GM23248 (cell line): ENCODE measurements around the gene TBRG4. TPM values are rescaled to one million over a fixed set of nuclear protein-coding genes. Genes with fewer than 3 reads are reported as not detected.

Experiments used
- DNase-seq: peaks from one replicate; pipeline ENCODE4 v3.0.0-alpha.2; 2015
- H2AFZ ChIP-seq: fragments of 200-600 bp; sonication (generic); 2 replicates; pipeline ENCODE4 v1.6.1; 2016; ENCODE audit warnings: antibody characterized with exemption
- H3F3A ChIP-seq: fragments of 200-600 bp; sonication (generic); 2 replicates; pipeline ENCODE4 v1.6.1; 2016; ENCODE audit warnings: mild to moderate bottlenecking, antibody characterized with exemption, mixed run types; ENCODE audit not compliant: insufficient read depth
- H3K27ac ChIP-seq: fragments of 200-600 bp; sonication (generic); 2 replicates; pipeline ENCODE4 v1.5.1; 2016; ENCODE audit warnings: mild to moderate bottlenecking
- H3K27me3 ChIP-seq: fragments of 200-600 bp; sonication (generic); replicated peaks from 2 replicates; pipeline ENCODE4 v1.6.1; 2016; ENCODE audit warnings: mild to moderate bottlenecking; ENCODE audit not compliant: insufficient read depth
- H3K36me3 ChIP-seq: fragments of 200-600 bp; sonication (generic); 2 replicates; pipeline ENCODE4 v1.6.1; 2016; ENCODE audit warnings: low read depth, mild to moderate bottlenecking
- H3K4me1 ChIP-seq: fragments of 200-600 bp; sonication (generic); 2 replicates; pipeline ENCODE4 v1.6.1; 2016; ENCODE audit warnings: mild to moderate bottlenecking; ENCODE audit not compliant: insufficient read depth
- H3K4me2 ChIP-seq: fragments of 200-600 bp; sonication (generic); one replicate; pipeline ENCODE4 v1.6.1; 2016; ENCODE audit warnings: mild to moderate bottlenecking; ENCODE audit not compliant: unreplicated experiment
- H3K4me3 ChIP-seq: fragments of 200-600 bp; sonication (generic); 2 replicates; pipeline ENCODE4 v1.5.1; 2016; ENCODE audit warnings: mild to moderate bottlenecking
- H3K79me2 ChIP-seq: fragments of 200-600 bp; sonication (generic); 2 replicates; pipeline ENCODE4 v1.6.1; 2016; ENCODE audit warnings: mild to moderate bottlenecking; ENCODE audit not compliant: insufficient read depth
- H3K9ac ChIP-seq: fragments of 200-600 bp; sonication (generic); 2 replicates; pipeline ENCODE4 v1.6.1; 2016; ENCODE audit warnings: mild to moderate bottlenecking
- H3K9me2 ChIP-seq: fragments of 200-600 bp; sonication (generic); 2 replicates; pipeline ENCODE4 v1.6.1; 2016; ENCODE audit warnings: mixed run types, mild to moderate bottlenecking, moderate library complexity; ENCODE audit not compliant: insufficient read depth
- H3K9me3 ChIP-seq: fragments of 200-600 bp; sonication (generic); one replicate; pipeline ENCODE4 v1.6.1; 2017; ENCODE audit warnings: low read depth
- H4K20me1 ChIP-seq: fragments of 200-600 bp; sonication (generic); 2 replicates; pipeline ENCODE4 v1.6.0; 2016; ENCODE audit not compliant: insufficient read depth
- EZH2 ChIP-seq: fragments of 200-600 bp; sonication (generic); IDR thresholded peaks from 2 replicates; pipeline ENCODE4 v1.6.1; 2018; ENCODE audit warnings: antibody characterized with exemption, mild to moderate bottlenecking; ENCODE audit not compliant: insufficient read depth, poor library complexity, severe bottlenecking
- EZH2phosphoT487 ChIP-seq: fragments of 200-600 bp; sonication (generic); IDR thresholded peaks from 2 replicates; pipeline ENCODE4 v1.6.1; 2018; ENCODE audit warnings: antibody characterized with exemption, moderate library complexity, mild to moderate bottlenecking, low read depth; ENCODE audit not compliant: insufficient read depth
- WGBS, 2 experiments: methylation state at CpG; one replicate each; pipeline ENCODE4 v1.1.6; 2015 to 2017; ENCODE audit warnings: low lambda C conversion rate in 2 of 2, low coverage in 1 of 2; ENCODE audit errors: missing lambda C conversion rate in 2 of 2; 5-methylcytosine and 5-hydroxymethylcytosine counted together
- in situ Hi-C: fragments of 300-500 bp; cut with MboI; formaldehyde crosslinking; loops from 2 replicates; pipeline ENCODE4 v1.15.0; 2020
- polyA plus RNA-seq: library from polyadenylated mRNA; unstranded; fragments of >200 nt; fragmentation: Nextera tagmentation; extraction: Ambion mirVana; gene quantifications from 2 replicates; pipeline ENCODE4 v1.2.1, GENCODE V29; 2016
- total RNA-seq: library from RNA; depleted of rRNA; stranded (reverse); fragments of >200 nt; shearing (Covaris generic); gene quantifications from 2 replicates; pipeline ENCODE4 v1.2.3, GENCODE V29; 2014

Gene TBRG4
- total and polyA plus RNA-seq, 2 experiments from 2014 or later = 55.8 to 62.7 TPM

DNA sequence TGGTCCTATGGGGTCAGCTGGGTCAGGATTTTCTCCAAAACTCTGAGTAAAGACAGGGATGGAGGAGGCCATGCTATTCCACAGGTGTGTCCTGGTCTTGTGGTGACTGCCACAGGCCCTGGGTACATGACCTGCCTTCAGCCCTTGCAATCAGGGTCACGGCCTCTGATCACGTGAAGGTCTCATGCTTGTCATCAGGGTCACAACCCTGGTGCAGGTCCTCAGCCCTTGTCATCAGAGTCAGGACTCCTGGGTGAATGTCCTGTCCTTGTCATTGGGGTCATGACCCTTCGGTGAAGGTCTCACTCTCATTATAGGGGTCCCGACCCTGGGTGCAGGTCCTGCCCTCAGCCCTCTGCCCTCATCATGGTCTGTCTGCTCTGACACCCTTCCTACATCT, 21.9 kb upstream of the TBRG4 start:
- in situ Hi-C loops = loop anchor here (25.0 kb wide), 1 partner anchor 271 kb away; no protein-coding TSS in a partner anchor
- no peak for TF ChIP-seq EZH2
- TF ChIP-seq EZH2phosphoT487 = no peak
- H4K20me1 ChIP-seq = no peaks in the 10 kb centered on the region

GRCh38 chr7:45132708-45133320, 21.3 kb upstream of the TBRG4 start:
- no peaks in the 10 kb centered on the region for H3K36me3 ChIP-seq
- in situ Hi-C loops = loop anchor here (25.0 kb wide), 1 partner anchor 271 kb away; no protein-coding TSS in a partner anchor
- H3K9me2 ChIP-seq = no peaks in the 10 kb centered on the region
- no peaks in the 10 kb centered on the region for H3K79me2 ChIP-seq
- no peak overlapping the region for H3K4me3 ChIP-seq
- no peak for DNase-seq
- no peak overlapping the region for H2AFZ ChIP-seq
- H4K20me1 ChIP-seq = no peaks in the 10 kb centered on the region
- H3F3A ChIP-seq = no peaks in the 10 kb centered on the region
- no peaks in the 10 kb centered on the region for H3K27me3 ChIP-seq
- WGBS, 2 experiments = 67 to 68% methylated on average over 8 of the region's 8 CpGs
- H3K9ac ChIP-seq = no peak overlapping the region
- no peaks in the 10 kb centered on the region for H3K9me3 ChIP-seq
- H3K4me2 ChIP-seq = no peak overlapping the region
- TF ChIP-seq EZH2 (no peak), EZH2phosphoT487 (no peak)
- H3K27ac ChIP-seq = no peak overlapping the region
- H3K4me1 ChIP-seq = no peaks in the 10 kb centered on the region

More for the DNA sequence above, 21.9 kb upstream of the TBRG4 start:
- Histone ChIP-seq H3K4me2 (no peak overlapping the region), H3K79me2 (no peaks in the 10 kb centered on the region), H3K4me3 (no peak overlapping the region), H3K4me1 (no peaks in the 10 kb centered on the region), H3K27ac (no peak overlapping the region), H3K9me3 (no peaks in the 10 kb centered on the region), H3F3A (no peaks in the 10 kb centered on the region), H3K9me2 (no peaks in the 10 kb centered on the region), H3K27me3 (no peaks in the 10 kb centered on the region), H3K9ac (no peak overlapping the region), H3K36me3 (no peaks in the 10 kb centered on the region), H2AFZ (no peak overlapping the region)
- 79 to 85% methylated on average over 4 of the region's 4 CpGs for WGBS, 2 experiments
- no peak for DNase-seq

DNA sequence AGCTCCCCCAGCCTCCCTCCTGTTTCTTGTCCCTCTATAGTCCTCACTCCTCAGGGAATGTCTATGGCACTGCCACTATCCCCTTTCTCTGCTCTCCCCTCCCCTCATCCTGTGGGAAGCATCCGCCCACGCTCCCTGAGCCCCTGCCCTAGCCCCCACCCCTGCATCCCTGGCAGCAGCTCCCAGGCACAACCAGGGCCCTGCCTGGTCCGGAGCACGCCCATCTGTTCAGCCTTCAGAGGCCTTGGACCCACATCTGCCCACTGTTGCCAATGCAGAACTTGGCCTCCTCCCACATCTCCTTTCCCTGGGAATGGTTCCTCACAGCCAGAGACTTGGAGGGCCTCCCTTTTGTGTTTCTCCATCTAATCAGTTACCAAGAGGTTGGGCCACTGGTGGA, 20.4 kb upstream of the TBRG4 start:
- Histone ChIP-seq H3K4me2 (no peak overlapping the region), H3K79me2 (no peaks in the 10 kb centered on the region), H3K9me2 (no peaks in the 10 kb centered on the region), H3K9ac (no peak overlapping the region), H4K20me1 (no peaks in the 10 kb centered on the region), H3K27ac (no peak overlapping the region), H3K36me3 (no peaks in the 10 kb centered on the region), H2AFZ (no peak overlapping the region), H3K4me3 (no peak overlapping the region), H3F3A (no peaks in the 10 kb centered on the region), H3K27me3 (no peaks in the 10 kb centered on the region), H3K4me1 (no peaks in the 10 kb centered on the region), H3K9me3 (no peaks in the 10 kb centered on the region)
- in situ Hi-C loops = loop anchor here (25.0 kb wide), 1 partner anchor 270 kb away; no protein-coding TSS in a partner anchor
- TF ChIP-seq EZH2 (no peak), EZH2phosphoT487 (no peak)
- 3 to 15% methylated on average over 2 to 4 of the region's 4 CpGs for WGBS, 2 experiments
- DNase-seq = no peak

GRCh38 chr7:45130910-45131309, 19.4 kb upstream of the TBRG4 start:
- in situ Hi-C loops = loop anchor here (25.0 kb wide), 1 partner anchor 269 kb away; no protein-coding TSS in a partner anchor
- H3K36me3 ChIP-seq = no peaks in the 10 kb centered on the region
- no peak overlapping the region for H3K9ac ChIP-seq
- no peak overlapping the region for H3K27ac ChIP-seq
- no peak for DNase-seq
- H3K27me3 ChIP-seq = no peaks in the 10 kb centered on the region
- TF ChIP-seq EZH2phosphoT487 = no peak
- TF ChIP-seq EZH2 = no peak
- no peak overlapping the region for H3K4me3 ChIP-seq
- no peaks in the 10 kb centered on the region for H4K20me1 ChIP-seq
- no peak overlapping the region for H3K4me2 ChIP-seq
- H3K9me3 ChIP-seq = no peaks in the 10 kb centered on the region
- H2AFZ ChIP-seq = no peak overlapping the region
- H3K4me1 ChIP-seq = no peaks in the 10 kb centered on the region
- 62 to 66% methylated on average over 9 of the region's 9 CpGs for WGBS, 2 experiments
- H3K9me2 ChIP-seq = no peaks in the 10 kb centered on the region
- H3K79me2 ChIP-seq = no peaks in the 10 kb centered on the region
- no peaks in the 10 kb centered on the region for H3F3A ChIP-seq
